Measurements from ENCODE around the gene RDH12. TPM values are rescaled to one million over a fixed set of nuclear protein-coding genes. Genes with fewer than 3 reads are reported as not detected.

Gene RDH12
- total and polyA plus RNA-seq, 9 of the 15 experiments (the other 6 are each of a cell fraction or from before 2014, with no cell fraction given): 0.03 to 0.29 (median 0.07) TPM; not detected in 2

DNA sequence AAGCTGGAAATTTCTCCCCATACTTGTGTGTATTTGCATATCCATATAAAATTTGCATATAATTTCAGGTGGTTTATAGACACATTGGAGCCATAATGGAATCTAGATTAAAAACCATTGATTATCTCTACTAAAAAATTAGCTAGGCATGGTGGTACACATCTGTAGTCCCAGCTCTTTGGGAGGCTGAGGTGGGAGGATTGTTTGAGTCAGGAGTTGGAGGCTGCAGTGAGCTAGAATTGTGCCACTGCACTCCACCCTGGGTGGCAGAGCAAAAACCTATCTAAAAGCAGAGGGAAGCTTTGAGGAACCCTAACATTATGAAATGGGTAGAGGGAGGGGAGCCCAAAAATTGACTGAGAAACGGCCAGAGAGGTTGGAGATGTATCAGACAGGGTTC is 3.5 kb upstream of the RDH12 start:
- Histone ChIP-seq H3K4me3 (no peak overlapping the region), H3K27me3 (ENCODE audit: control insufficient read depth in 2 of 2, insufficient read depth in 2 of 2, low read length in 2 of 2) (no peaks in the 10 kb centered on the region), H3K9me3 (replicated peaks; ENCODE audit: control insufficient read depth, insufficient read depth, low read depth, low read length) (no peaks in the 10 kb centered on the region), H3K36me3 (ENCODE audit: control insufficient read depth, insufficient read depth, low read length) (peaks cover 8% of the 10 kb centered on the region), H3K9me1 (ENCODE audit: control insufficient read depth, insufficient read depth, low read length) (no peaks in the 10 kb centered on the region), H2AFZ (ENCODE audit: low read depth, low read length) (no peak overlapping the region), H3K27ac (ENCODE audit: extremely low read depth, low read depth, low read length) (no peak overlapping the region), H3K4me2 (ENCODE audit: insufficient read depth, low read length) (no peak overlapping the region), H3K4me1 (replicated peaks in 1 of 2; ENCODE audit: control insufficient read depth in 2 of 2, insufficient read depth in 2 of 2, low read length in 2 of 2) (peaks cover 6 to 7% of the 10 kb centered on the region in 2 experiments; a peak in 3 of 5 replicates), H3K79me2 (ENCODE audit: control insufficient read depth, insufficient read depth, low read length) (peaks cover 25% of the 10 kb centered on the region), H4K20me1 (replicated peaks; ENCODE audit: control insufficient read depth, insufficient read depth, low read length) (no peaks in the 10 kb centered on the region), H3K9ac (ENCODE audit: insufficient read depth in 1 of 2, low read depth in 2 of 2, low read length in 2 of 2) (no peak overlapping the region)
- no TSS peak for BruUV-seq (replicated peaks)
- no peak for FAIRE-seq
- POLR2A ChIA-PET: no interaction called here
- 11% methylated on average over 1 of the region's 1 CpG for WGBS (ENCODE audit: insufficient coverage, low coverage, missing lambda C conversion rate)
- in situ Hi-C loops (cut with MboI): no loop called here
- CTCF ChIA-PET (ENCODE audit: low intra/inter-chr PET ratio): no interaction called here
- no peak for ATAC-seq
- DNase-seq (ENCODE audit: extremely low read depth in 1 of 4, low spot score in 3 of 4): no peak
- TF ChIP-seq NONO (IDR thresholded peaks at IDR 0.05; ENCODE audit: low read depth in 2 of 2, low read length in 1 of 2): no peak
- intact Hi-C loops (cut with micrococcal nuclease): no loop called here

DNA sequence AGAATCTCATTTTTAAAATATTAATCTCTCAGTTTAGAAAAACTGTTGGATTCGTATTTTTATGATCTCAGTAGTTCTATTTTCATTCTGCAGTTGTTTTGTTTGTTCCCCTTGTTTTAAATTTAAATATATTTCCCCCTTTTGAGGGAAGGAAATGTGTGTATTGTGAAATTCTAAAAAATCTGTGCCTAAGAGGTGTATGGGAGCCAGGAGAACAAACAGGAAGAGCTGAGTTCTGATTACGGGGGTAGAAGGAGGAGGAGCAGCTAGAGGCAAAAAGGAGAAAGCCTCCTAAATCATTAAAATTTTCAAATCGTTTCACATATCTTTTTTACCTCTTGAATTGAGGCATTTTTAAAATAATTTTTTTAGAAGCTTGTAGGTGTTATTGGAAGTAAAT is 2.3 kb downstream of the RDH12 start:
- ATAC-seq (no peak), FAIRE-seq (no peak), DNase-seq (ENCODE audit: extremely low read depth in 1 of 4, low spot score in 3 of 4) (no peak)
- Histone ChIP-seq H3K4me1 (replicated peaks in 1 of 2; ENCODE audit: control insufficient read depth in 2 of 2, insufficient read depth in 2 of 2, low read length in 2 of 2) (no peaks in the 10 kb centered on the region; a peak in 1 of 5 replicates), H3K36me3 (ENCODE audit: control insufficient read depth, insufficient read depth, low read length) (no peaks in the 10 kb centered on the region), H3K4me2 (ENCODE audit: insufficient read depth, low read length) (no peak overlapping the region), H3K79me2 (ENCODE audit: control insufficient read depth, insufficient read depth, low read length) (no peaks in the 10 kb centered on the region), H3K27ac (ENCODE audit: extremely low read depth, low read depth, low read length) (no peak overlapping the region), H3K9me1 (ENCODE audit: control insufficient read depth, insufficient read depth, low read length) (no peaks in the 10 kb centered on the region), H4K20me1 (replicated peaks; ENCODE audit: control insufficient read depth, insufficient read depth, low read length) (no peaks in the 10 kb centered on the region), H2AFZ (ENCODE audit: low read depth, low read length) (no peak overlapping the region), H3K9me3 (replicated peaks; ENCODE audit: control insufficient read depth, insufficient read depth, low read depth, low read length) (no peaks in the 10 kb centered on the region), H3K27me3 (ENCODE audit: control insufficient read depth in 2 of 2, insufficient read depth in 2 of 2, low read length in 2 of 2) (no peaks in the 10 kb centered on the region), H3K9ac (ENCODE audit: insufficient read depth in 1 of 2, low read depth in 2 of 2, low read length in 2 of 2) (no peak overlapping the region), H3K4me3 (no peak overlapping the region)
- no peak for TF ChIP-seq ZNF282 (CRISPR knock-in tag; IDR thresholded peaks at IDR 0.05)
- no peak for TF ChIP-seq TARDBP (IDR thresholded peaks at IDR 0.05)
- TF ChIP-seq ZNF212 (CRISPR knock-in tag; IDR thresholded peaks at IDR 0.05): no peak
- TF ChIP-seq MCM3 (IDR thresholded peaks at IDR 0.05): no peak
- TF ChIP-seq, protein P1, sequence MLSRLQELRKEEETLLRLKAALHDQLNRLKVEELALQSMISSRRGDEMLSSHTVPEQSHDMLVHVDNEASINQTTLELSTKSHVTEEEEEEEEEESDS (CRISPR knock-in tag; IDR thresholded peaks at IDR 0.05): no peak
- TF ChIP-seq ZSCAN32 (CRISPR knock-in tag; IDR thresholded peaks at IDR 0.05): no peak
- no peak for TF ChIP-seq NCOA2 (IDR thresholded peaks at IDR 0.05; ENCODE audit: partially characterized antibody in 2 of 2)
- no peak for TF ChIP-seq ZNF695 (CRISPR knock-in tag; IDR thresholded peaks at IDR 0.05)
- no peak for TF ChIP-seq NFE2L1 (tag; IDR thresholded peaks at IDR 0.05; ENCODE audit: borderline replicate concordance, low read depth)
- TF ChIP-seq ZNF263 (CRISPR knock-in tag; IDR thresholded peaks at IDR 0.05; ENCODE audit: borderline replicate concordance): no peak
- no peak for TF ChIP-seq BHLHE40 (IDR thresholded peaks at IDR 0.05; ENCODE audit: low read length)
- intact Hi-C loops (cut with micrococcal nuclease): loop anchor here (1.0 to 5.0 kb wide), 5 partner anchors 29 to 277 kb away; partner anchors contain the start of gene VTI1B
- CTCF ChIA-PET (ENCODE audit: low intra/inter-chr PET ratio): interaction anchor here (0.8 to 2.9 kb wide), 5 partner anchors 30 to 177 kb away, joined by 3 to 19 read pairs (median 6); partner anchors contain the start of genes ARG2, PIGH and VTI1B
- 44% methylated on average over 3 of the region's 3 CpGs for WGBS (ENCODE audit: insufficient coverage, low coverage, missing lambda C conversion rate)
- POLR2A ChIA-PET: interaction anchor here (0.6 to 2.1 kb wide), 10 partner anchors 9 to 164 kb away, joined by 3 to 14 read pairs (median 4); partner anchors contain the start of gene ARG2
- no TSS peak for BruUV-seq (replicated peaks)
- in situ Hi-C loops (cut with MboI): loop anchor here (10.0 kb wide), 2 partner anchors 119 to 269 kb away; no protein-coding TSS in a partner anchor

All from K562 (cell line).